ENCODE measurements around the gene PLA2G2D. TPM values are rescaled to one million over a fixed set of nuclear protein-coding genes. Genes with fewer than 3 reads are reported as not detected.

PLA2G2D gene
- total RNA-seq, 1 donor from 2014 or later = not detected

- H3K4me3 Mint-ChIP-seq (ENCODE audit: unreplicated experiment) = no peak overlapping the region
- H3K36me3 Mint-ChIP-seq (ENCODE audit: unreplicated experiment) = no peaks in the 10 kb centered on the region
- TF ChIP-seq CTCF (IDR thresholded peaks at IDR 0.05; ENCODE audit: partially characterized antibody, unreplicated experiment) = no peak
- no peaks in the 10 kb centered on the region for H3K4me1 Mint-ChIP-seq (ENCODE audit: low read depth, unreplicated experiment)
- peaks cover 1% of the 10 kb centered on the region for H3K27me3 Mint-ChIP-seq (ENCODE audit: unreplicated experiment)
- DNase-seq = no peak
- no peak overlapping the region for H3K27ac Mint-ChIP-seq (ENCODE audit: unreplicated experiment)
- peaks cover 4% of the 10 kb centered on the region for H3K9me3 Mint-ChIP-seq (ENCODE audit: unreplicated experiment)
These were observed 5.2 kb upstream of the PLA2G2D start for GRCh38 chr1:20124456-20125057.

GRCh38 chr1:20123722-20124455, 4.6 kb upstream of the PLA2G2D start:
- DNase-seq = no peak
- Mint-ChIP-seq H3K27me3 (ENCODE audit: unreplicated experiment) (peaks cover 1% of the 10 kb centered on the region), H3K9me3 (ENCODE audit: unreplicated experiment) (peaks cover 4% of the 10 kb centered on the region), H3K4me3 (ENCODE audit: unreplicated experiment) (no peak overlapping the region), H3K27ac (ENCODE audit: unreplicated experiment) (no peak overlapping the region), H3K4me1 (ENCODE audit: low read depth, unreplicated experiment) (no peaks in the 10 kb centered on the region), H3K36me3 (ENCODE audit: unreplicated experiment) (no peaks in the 10 kb centered on the region)
- no peak for TF ChIP-seq CTCF (IDR thresholded peaks at IDR 0.05; ENCODE audit: partially characterized antibody, unreplicated experiment)

- no peak overlapping the region for H3K27ac Mint-ChIP-seq (ENCODE audit: unreplicated experiment)
These were observed 1.5 kb upstream of the PLA2G2D start for GRCh38 chr1:20120796-20121195.

GRCh38 chr1:20117236-20117635, 2.1 kb downstream of the PLA2G2D start:
- Mint-ChIP-seq H3K27ac (ENCODE audit: unreplicated experiment) (no peak overlapping the region), H3K27me3 (ENCODE audit: unreplicated experiment) (peaks cover 1% of the 10 kb centered on the region), H3K4me1 (ENCODE audit: low read depth, unreplicated experiment) (no peaks in the 10 kb centered on the region), H3K4me3 (ENCODE audit: unreplicated experiment) (no peak overlapping the region), H3K36me3 (ENCODE audit: unreplicated experiment) (no peaks in the 10 kb centered on the region), H3K9me3 (ENCODE audit: unreplicated experiment) (peaks cover 1% of the 10 kb centered on the region)
- no peak for TF ChIP-seq CTCF (IDR thresholded peaks at IDR 0.05; ENCODE audit: partially characterized antibody, unreplicated experiment)
- no peak for DNase-seq

More at GRCh38 chr1:20120796-20121195, 1.5 kb upstream of the PLA2G2D start:
- TF ChIP-seq CTCF (IDR thresholded peaks at IDR 0.05; ENCODE audit: partially characterized antibody, unreplicated experiment) = no peak
- no peaks in the 10 kb centered on the region for H3K4me1 Mint-ChIP-seq (ENCODE audit: low read depth, unreplicated experiment)
- peaks cover 1% of the 10 kb centered on the region for H3K9me3 Mint-ChIP-seq (ENCODE audit: unreplicated experiment)
- H3K4me3 Mint-ChIP-seq (ENCODE audit: unreplicated experiment) = no peak overlapping the region
- H3K36me3 Mint-ChIP-seq (ENCODE audit: unreplicated experiment) = no peaks in the 10 kb centered on the region
- peaks cover 1% of the 10 kb centered on the region for H3K27me3 Mint-ChIP-seq (ENCODE audit: unreplicated experiment)
- DNase-seq = no peak

- no peaks in the 10 kb centered on the region for H3K36me3 Mint-ChIP-seq (ENCODE audit: unreplicated experiment)
- no peaks in the 10 kb centered on the region for H3K4me1 Mint-ChIP-seq (ENCODE audit: low read depth, unreplicated experiment)
- TF ChIP-seq CTCF (IDR thresholded peaks at IDR 0.05; ENCODE audit: partially characterized antibody, unreplicated experiment) = no peak
- no peak for DNase-seq
- H3K27me3 Mint-ChIP-seq (ENCODE audit: unreplicated experiment) = peaks cover 1% of the 10 kb centered on the region
- peaks cover 1% of the 10 kb centered on the region for H3K9me3 Mint-ChIP-seq (ENCODE audit: unreplicated experiment)
- no peak overlapping the region for H3K27ac Mint-ChIP-seq (ENCODE audit: unreplicated experiment)
- H3K4me3 Mint-ChIP-seq (ENCODE audit: unreplicated experiment) = no peak overlapping the region
These were observed 3.4 kb downstream of the PLA2G2D start for GRCh38 chr1:20115916-20116315.

Data from glutamatergic neuron (in vitro differentiated cells).